GM03348 (cell line): ENCODE data around the gene ZSWIM6.

Experiments used
- DNase-seq: peaks from one replicate; pipeline ENCODE4 v3.0.0; 2012; ENCODE audit warnings: low spot score

ZSWIM6 gene

GRCh38 chr5:61482980-61483379, 150.9 kb downstream of the ZSWIM6 start:
- DNase-seq = no peak

- no peak for DNase-seq
These were observed 154.4 kb downstream of the ZSWIM6 start for GRCh38 chr5:61486476-61486875.

- no peak for DNase-seq
These were observed 157.5 kb downstream of the ZSWIM6 start for GRCh38 chr5:61489574-61489973.

- DNase-seq = no peak
These were observed 159.8 kb downstream of the ZSWIM6 start for GRCh38 chr5:61491861-61492260.

GRCh38 chr5:61493973-61494372, 161.9 kb downstream of the ZSWIM6 start:
- DNase-seq = no peak

GRCh38 chr5:61496446-61496845, 164.4 kb downstream of the ZSWIM6 start:
- DNase-seq = no peak

- DNase-seq = peak; percentile 3
These were observed 164.8 kb downstream of the ZSWIM6 start for GRCh38 chr5:61496860-61497259.

GRCh38 chr5:61498121-61498520, 166.1 kb downstream of the ZSWIM6 start:
- DNase-seq = no peak

- DNase-seq = no peak
These were observed 169.9 kb downstream of the ZSWIM6 start for GRCh38 chr5:61501971-61502370.

GRCh38 chr5:61504143-61504770, 172.2 kb downstream of the ZSWIM6 start:
- DNase-seq = no peak

- no peak for DNase-seq
These were observed 173.2 kb downstream of the ZSWIM6 start for GRCh38 chr5:61505281-61505680.

- no peak for DNase-seq
These were observed 175.2 kb downstream of the ZSWIM6 start for GRCh38 chr5:61507232-61507631.

GRCh38 chr5:61516946-61517345, 184.9 kb downstream of the ZSWIM6 start:
- DNase-seq = no peak

- no peak for DNase-seq
These were observed 187.7 kb downstream of the ZSWIM6 start for GRCh38 chr5:61519728-61520277.

GRCh38 chr5:61523073-61523472, 191.0 kb downstream of the ZSWIM6 start:
- no peak for DNase-seq

- DNase-seq = no peak
These were observed 191.9 kb downstream of the ZSWIM6 start for GRCh38 chr5:61523997-61524396.

GRCh38 chr5:61525512-61526206, 193.6 kb downstream of the ZSWIM6 start:
- no peak for DNase-seq

GRCh38 chr5:61526207-61526519, 194.1 kb downstream of the ZSWIM6 start:
- no peak for DNase-seq

GRCh38 chr5:61532983-61533382, 200.9 kb downstream of the ZSWIM6 start:
- no peak for DNase-seq

- DNase-seq = no peak
These were observed 202.6 kb downstream of the ZSWIM6 start for GRCh38 chr5:61534481-61535267.

GRCh38 chr5:61535828-61536227, 203.8 kb downstream of the ZSWIM6 start:
- no peak for DNase-seq

- no peak for DNase-seq
These were observed 204.9 kb downstream of the ZSWIM6 start for GRCh38 chr5:61536922-61537321.
